ENCODE measurements around the gene BCL2. TPM values are rescaled to one million over a fixed set of nuclear protein-coding genes. Genes with fewer than 3 reads are reported as not detected.

The BCL2 gene
- total and polyA plus RNA-seq, 9 of the 15 experiments (the other 6 are each of a cell fraction or from before 2014, with no cell fraction given): 0.10 to 1.1 (median 0.65) TPM

DNA sequence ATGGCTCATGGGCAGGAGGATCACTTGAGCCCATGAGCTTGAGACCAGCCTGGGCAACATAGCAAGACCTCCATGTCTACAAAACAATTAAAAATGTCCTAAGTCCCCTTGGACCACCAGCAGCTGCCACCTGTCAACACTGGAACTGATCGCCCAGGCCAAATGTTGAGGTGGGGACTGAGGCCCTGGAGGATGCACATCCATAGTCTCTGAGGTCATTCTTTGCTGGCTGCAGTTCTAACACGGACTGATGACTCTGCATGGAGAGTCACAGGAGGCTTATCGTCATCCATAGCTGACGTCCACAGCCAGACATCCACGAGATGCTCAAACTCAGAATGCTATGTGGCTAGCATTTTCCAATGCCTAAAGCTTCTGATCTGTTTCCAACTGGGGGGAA, 151.3 kb downstream of the BCL2 start:
- Histone ChIP-seq H3K4me3 (no peak overlapping the region), H3K79me2 (ENCODE audit: control insufficient read depth, insufficient read depth, low read length) (no peaks in the 10 kb centered on the region), H3K9ac (ENCODE audit: insufficient read depth in 1 of 2, low read depth in 2 of 2, low read length in 2 of 2) (no peak overlapping the region), H3K27ac (ENCODE audit: extremely low read depth, low read depth, low read length) (no peak overlapping the region), H3K4me1 (replicated peaks in 1 of 2; ENCODE audit: control insufficient read depth in 2 of 2, insufficient read depth in 2 of 2, low read length in 2 of 2) (no peaks in the 10 kb centered on the region), H2AFZ (ENCODE audit: low read depth, low read length) (no peak overlapping the region), H3K9me3 (replicated peaks; ENCODE audit: control insufficient read depth, insufficient read depth, low read depth, low read length) (no peaks in the 10 kb centered on the region), H4K20me1 (replicated peaks; ENCODE audit: control insufficient read depth, insufficient read depth, low read length) (no peaks in the 10 kb centered on the region), H3K36me3 (ENCODE audit: control insufficient read depth, insufficient read depth, low read length) (no peaks in the 10 kb centered on the region), H3K27me3 (ENCODE audit: control insufficient read depth in 2 of 2, insufficient read depth in 2 of 2, low read length in 2 of 2) (no peaks in the 10 kb centered on the region; a peak in 2 of 5 replicates), H3K9me1 (ENCODE audit: control insufficient read depth, insufficient read depth, low read length) (no peaks in the 10 kb centered on the region), H3K4me2 (ENCODE audit: insufficient read depth, low read length) (no peak overlapping the region)
- BruUV-seq (replicated peaks): no TSS peak
- DNase-seq (ENCODE audit: extremely low read depth in 1 of 4, low spot score in 3 of 4): no peak
- intact Hi-C loops (cut with micrococcal nuclease) (no loop called here), in situ Hi-C loops (cut with MboI) (no loop called here)
- no peak for TF ChIP-seq HMGN3 (IDR thresholded peaks at IDR 0.05; ENCODE audit: borderline replicate concordance, extremely low read depth, insufficient read length, low read depth, low read length)
- TF ChIP-seq POLR2AphosphoS2 (IDR thresholded peaks at IDR 0.05; ENCODE audit: low read length): no peak
- TF ChIP-seq, protein P1, sequence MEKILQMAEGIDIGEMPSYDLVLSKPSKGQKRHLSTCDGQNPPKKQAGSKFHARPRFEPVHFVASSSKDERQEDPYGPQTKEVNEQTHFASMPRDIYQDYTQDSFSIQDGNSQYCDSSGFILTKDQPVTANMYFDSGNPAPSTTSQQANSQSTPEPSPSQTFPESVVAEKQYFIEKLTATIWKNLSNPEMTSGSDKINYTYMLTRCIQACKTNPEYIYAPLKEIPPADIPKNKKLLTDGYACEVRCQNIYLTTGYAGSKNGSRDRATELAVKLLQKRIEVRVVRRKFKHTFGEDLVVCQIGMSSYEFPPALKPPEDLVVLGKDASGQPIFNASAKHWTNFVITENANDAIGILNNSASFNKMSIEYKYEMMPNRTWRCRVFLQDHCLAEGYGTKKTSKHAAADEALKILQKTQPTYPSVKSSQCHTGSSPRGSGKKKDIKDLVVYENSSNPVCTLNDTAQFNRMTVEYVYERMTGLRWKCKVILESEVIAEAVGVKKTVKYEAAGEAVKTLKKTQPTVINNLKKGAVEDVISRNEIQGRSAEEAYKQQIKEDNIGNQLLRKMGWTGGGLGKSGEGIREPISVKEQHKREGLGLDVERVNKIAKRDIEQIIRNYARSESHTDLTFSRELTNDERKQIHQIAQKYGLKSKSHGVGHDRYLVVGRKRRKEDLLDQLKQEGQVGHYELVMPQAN (IDR thresholded peaks at IDR 0.05; ENCODE audit: borderline replicate concordance): no peak
- TF ChIP-seq KAT2B (IDR thresholded peaks at IDR 0.05; ENCODE audit: low read depth, low read length): no peak
- no peak for TF ChIP-seq GATAD2B (IDR thresholded peaks at IDR 0.05; ENCODE audit: borderline replicate concordance)
- no peak for TF ChIP-seq FIP1L1 (IDR thresholded peaks at IDR 0.05; ENCODE audit: low read depth, low read length, poor library complexity, severe bottlenecking)
- no peak for TF ChIP-seq ZFP36 (IDR thresholded peaks at IDR 0.05; ENCODE audit: low read depth, low read length, partially characterized antibody)
- TF ChIP-seq BMI1 (IDR thresholded peaks at IDR 0.05; ENCODE audit: low read length): no peak
- no peak for TF ChIP-seq HDGF (IDR thresholded peaks at IDR 0.05)
- TF ChIP-seq, protein P2, sequence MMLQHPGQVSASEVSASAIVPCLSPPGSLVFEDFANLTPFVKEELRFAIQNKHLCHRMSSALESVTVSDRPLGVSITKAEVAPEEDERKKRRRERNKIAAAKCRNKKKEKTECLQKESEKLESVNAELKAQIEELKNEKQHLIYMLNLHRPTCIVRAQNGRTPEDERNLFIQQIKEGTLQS (IDR thresholded peaks at IDR 0.05): no peak
- TF ChIP-seq, protein P2 (CRISPR knock-in tag; conservative IDR thresholded peaks at IDR 0.05): no peak
- no peak for TF ChIP-seq TAF7 (tag; IDR thresholded peaks at IDR 0.05)
- no peak for TF ChIP-seq PTTG1 (tag; IDR thresholded peaks at IDR 0.05; ENCODE audit: low read depth)
- no peak for TF ChIP-seq CBFA2T2 (conservative IDR thresholded peaks at IDR 0.05)
- TF ChIP-seq, protein P3, sequence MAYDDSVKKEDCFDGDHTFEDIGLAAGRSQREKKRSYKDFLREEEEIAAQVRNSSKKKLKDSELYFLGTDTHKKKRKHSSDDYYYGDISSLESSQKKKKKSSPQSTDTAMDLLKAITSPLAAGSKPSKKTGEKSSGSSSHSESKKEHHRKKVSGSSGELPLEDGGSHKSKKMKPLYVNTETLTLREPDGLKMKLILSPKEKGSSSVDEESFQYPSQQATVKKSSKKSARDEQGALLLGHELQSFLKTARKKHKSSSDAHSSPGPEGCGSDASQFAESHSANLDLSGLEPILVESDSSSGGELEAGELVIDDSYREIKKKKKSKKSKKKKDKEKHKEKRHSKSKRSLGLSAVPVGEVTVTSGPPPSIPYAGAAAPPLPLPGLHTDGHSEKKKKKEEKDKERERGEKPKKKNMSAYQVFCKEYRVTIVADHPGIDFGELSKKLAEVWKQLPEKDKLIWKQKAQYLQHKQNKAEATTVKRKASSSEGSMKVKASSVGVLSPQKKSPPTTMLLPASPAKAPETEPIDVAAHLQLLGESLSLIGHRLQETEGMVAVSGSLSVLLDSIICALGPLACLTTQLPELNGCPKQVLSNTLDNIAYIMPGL (CRISPR knock-in tag; IDR thresholded peaks at IDR 0.05): no peak
- no peak for TF ChIP-seq XRCC3 (IDR thresholded peaks at IDR 0.05)
- no peak for TF ChIP-seq CREB1 (IDR thresholded peaks at IDR 0.05)
- TF ChIP-seq CREB1 (CRISPR knock-in tag; IDR thresholded peaks at IDR 0.05): no peak
- TF ChIP-seq ZZZ3 (IDR thresholded peaks at IDR 0.05): no peak
- no peak for TF ChIP-seq KLF10 (CRISPR knock-in tag; IDR thresholded peaks at IDR 0.05)
- no peak for TF ChIP-seq ZNF444 (CRISPR knock-in tag; IDR thresholded peaks at IDR 0.05)
- TF ChIP-seq RBM14 (IDR thresholded peaks at IDR 0.05; ENCODE audit: borderline replicate concordance, insufficient read depth, low read depth, low read length): no peak
- no peak for FAIRE-seq
- 4% methylated on average over 4 of the region's 5 CpGs for WGBS (ENCODE audit: insufficient coverage, low coverage, missing lambda C conversion rate)
- ATAC-seq: no peak
- CTCF ChIA-PET (ENCODE audit: low intra/inter-chr PET ratio): no interaction called here
- POLR2A ChIA-PET: interaction anchor here (0.6 kb wide), 1 partner anchor 23 kb away, joined by 3 read pairs; no protein-coding TSS in a partner anchor

Data from K562 (cell line).